ENCODE data around the gene IREB2.
"Not testable (repeated sequence)": the region's sequence is repeated elsewhere in the genome, so short reads cannot be mapped to it uniquely, and the experiment has no call there.

IREB2 gene

GRCh38 chr15:78437762-78438618, at the start of gene IREB2:
Gene IREB2, plus strand, starts transcription at chr15:78438216. Its CDS starts 122 bp downstream, at chr15:78438338.
- peak; percentile 92 to 96 for DNase-seq (ENCODE audit: low read depth in 2 of 2)

GRCh38 chr15:78388865-78389264, 49.2 kb upstream of the IREB2 start:
- no peak for DNase-seq (ENCODE audit: low read depth in 2 of 2)

- no peak for DNase-seq (ENCODE audit: low read depth in 2 of 2)
Measured at GRCh38 chr15:78389322-78389721, 48.7 kb upstream of the IREB2 start.

GRCh38 chr15:78389738-78390137, 48.3 kb upstream of the IREB2 start:
- no peak for DNase-seq (ENCODE audit: low read depth in 2 of 2)

- no peak for DNase-seq (ENCODE audit: low read depth in 2 of 2)
Measured at GRCh38 chr15:78390242-78390641, 47.8 kb upstream of the IREB2 start.

GRCh38 chr15:78390826-78391225, 47.2 kb upstream of the IREB2 start:
- no peak for DNase-seq (ENCODE audit: low read depth in 2 of 2)

GRCh38 chr15:78391781-78392180, 46.2 kb upstream of the IREB2 start:
- no peak for DNase-seq (ENCODE audit: low read depth in 2 of 2)

- DNase-seq (ENCODE audit: low read depth in 2 of 2) = no peak
Measured at GRCh38 chr15:78392430-78392829, 45.6 kb upstream of the IREB2 start.

GRCh38 chr15:78393137-78393536, 44.9 kb upstream of the IREB2 start:
- DNase-seq (ENCODE audit: low read depth in 2 of 2) = no peak

GRCh38 chr15:78394026-78394425, 44.0 kb upstream of the IREB2 start:
- DNase-seq (ENCODE audit: low read depth in 2 of 2) = no peak

GRCh38 chr15:78394981-78395616, 42.9 kb upstream of the IREB2 start:
- DNase-seq (ENCODE audit: low read depth in 2 of 2) = no peak

- no peak for DNase-seq (ENCODE audit: low read depth in 2 of 2)
Measured at GRCh38 chr15:78396186-78396814, 41.7 kb upstream of the IREB2 start.

GRCh38 chr15:78396976-78397375, 41.0 kb upstream of the IREB2 start:
- DNase-seq (ENCODE audit: low read depth in 2 of 2) = no peak

GRCh38 chr15:78397382-78397781, 40.6 kb upstream of the IREB2 start:
- DNase-seq (ENCODE audit: low read depth in 2 of 2) = no peak

GRCh38 chr15:78398076-78398825, 39.8 kb upstream of the IREB2 start:
- DNase-seq (ENCODE audit: low read depth in 2 of 2) = no peak

- DNase-seq (ENCODE audit: low read depth in 2 of 2) = no peak
Measured at GRCh38 chr15:78399091-78399490, 38.9 kb upstream of the IREB2 start.

- no peak for DNase-seq (ENCODE audit: low read depth in 2 of 2)
Measured at GRCh38 chr15:78402061-78402610, 35.9 kb upstream of the IREB2 start.

GRCh38 chr15:78404125-78404524, 33.9 kb upstream of the IREB2 start:
- no peak for DNase-seq (ENCODE audit: low read depth in 2 of 2)

GRCh38 chr15:78404796-78405195, 33.2 kb upstream of the IREB2 start:
- not testable (repeated sequence) for DNase-seq (ENCODE audit: low read depth in 2 of 2)

- DNase-seq (ENCODE audit: low read depth in 2 of 2) = no peak
Measured at GRCh38 chr15:78405336-78405924, 32.6 kb upstream of the IREB2 start.

GRCh38 chr15:78406016-78406585, 31.9 kb upstream of the IREB2 start:
- no peak for DNase-seq (ENCODE audit: low read depth in 2 of 2)

Measured in stimulated activated CD4-positive, alpha-beta T cell treated with anti-CD3 and anti-CD28 coated beads, Interleukin-1b, Interleukin-23, amount 100 ng/mL, for 4 hours (primary cell).